Subcutaneous abdominal adipose tissue (tissue), 5 donors: Measurements from ENCODE around the gene IER5.

Experiments used
- H3K27ac ChIP-seq: one replicate; pipeline ENCODE4 v1.7.0; 2013; ENCODE audit warnings: low read depth, mild to moderate bottlenecking, inconsistent platforms, low read length, moderate library complexity
- H3K27me3 ChIP-seq, 5 donors: one replicate each; pipeline ENCODE4 v1.7.0; 2013; ENCODE audit warnings: low read length in 5 of 5, inconsistent platforms in 1 of 5; ENCODE audit not compliant: control insufficient read depth in 5 of 5, insufficient read depth in 4 of 5
- H3K36me3 ChIP-seq, 5 donors: one replicate each; pipeline ENCODE4 v1.7.0; 2013; ENCODE audit warnings: low read length in 5 of 5; ENCODE audit not compliant: control insufficient read depth in 5 of 5, insufficient read depth in 5 of 5
- H3K4me1 ChIP-seq, 5 donors: one replicate each; pipeline ENCODE4 v1.7.0; 2013; ENCODE audit warnings: low read length in 5 of 5, mild to moderate bottlenecking in 3 of 5, moderate library complexity in 1 of 5; ENCODE audit not compliant: control insufficient read depth in 5 of 5, insufficient read depth in 5 of 5
- H3K4me3 ChIP-seq, 5 donors: one replicate each; pipeline ENCODE4 v1.7.0; 2013; ENCODE audit warnings: low read length in 5 of 5, low read depth in 1 of 5
- H3K9ac ChIP-seq, 5 donors: one replicate each; pipeline ENCODE4 v1.7.0; 2013; ENCODE audit warnings: low read length in 5 of 5, mild to moderate bottlenecking in 4 of 5, moderate library complexity in 3 of 5
- H3K9me3 ChIP-seq, 5 donors: one replicate each; pipeline ENCODE4 v1.7.0; 2013; ENCODE audit warnings: low read length in 5 of 5; ENCODE audit not compliant: control insufficient read depth in 5 of 5
- donor health status: healthy.
- donor health status: healthy.
- donor health status: healthy.
- donor health status: healthy.
- donor health status: healthy.

IER5 gene

DNA sequence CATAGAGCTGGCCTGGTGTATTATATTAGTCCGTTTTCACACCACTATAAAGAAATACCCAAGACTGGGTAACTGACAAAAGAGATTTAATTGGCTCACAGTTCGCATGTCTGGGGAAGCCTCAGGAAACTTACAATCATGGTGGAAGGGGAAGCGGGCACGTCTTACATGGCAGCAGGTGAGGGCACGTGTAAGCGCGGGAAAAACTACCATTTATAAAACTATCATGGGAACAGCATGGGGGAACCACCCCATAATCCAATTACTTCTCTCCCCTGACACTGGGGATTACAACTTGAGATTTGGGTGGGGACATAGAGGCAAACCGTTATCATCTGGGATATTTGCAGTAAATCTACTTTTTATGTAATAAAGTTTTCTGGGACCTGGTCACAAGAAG, 6.8 kb downstream of the IER5 start:
- Histone ChIP-seq H3K9ac (no peak overlapping the region), H3K36me3 (no peaks in the 10 kb centered on the region), H3K9me3 (no peaks in the 10 kb centered on the region), H3K27me3 (no peaks in the 10 kb centered on the region), H3K27ac (no peak overlapping the region), H3K4me3 (no peak overlapping the region), H3K4me1 (peaks cover 21 to 69% (median 63%) of the 10 kb centered on the region in 5 donors)

- H3K4me1 ChIP-seq = peaks cover 21 to 64% (median 57%) of the 10 kb centered on the region in 5 donors
- H3K4me3 ChIP-seq = no peak overlapping the region
- no peak overlapping the region for H3K27ac ChIP-seq
- no peaks in the 10 kb centered on the region for H3K36me3 ChIP-seq
- H3K9me3 ChIP-seq = no peaks in the 10 kb centered on the region
- no peak overlapping the region for H3K9ac ChIP-seq
- H3K27me3 ChIP-seq = peaks cover 0 to under 1% (median 0%) of the 10 kb centered on the region in 5 donors
These were observed 7.3 kb downstream of the IER5 start for GRCh38 chr1:181095763-181096184.

- Histone ChIP-seq H3K27ac (no peak overlapping the region), H3K4me3 (no peak overlapping the region), H3K36me3 (no peaks in the 10 kb centered on the region), H3K4me1 (peaks cover 15 to 53% (median 48%) of the 10 kb centered on the region in 5 donors), H3K27me3 (peaks cover 0 to 2% (median 0%) of the 10 kb centered on the region in 5 donors), H3K9me3 (no peaks in the 10 kb centered on the region), H3K9ac (no peak overlapping the region)
These were observed 8.7 kb downstream of the IER5 start for GRCh38 chr1:181097242-181097641.

GRCh38 chr1:181099152-181100014, 10.9 kb downstream of the IER5 start:
- Histone ChIP-seq H3K4me1 (peaks cover 18 to 55% (median 46%) of the 10 kb centered on the region in 5 donors), H3K9ac (peak overlapping the region in 1 of 5 donors; percentile 19), H3K27ac (no peak overlapping the region), H3K9me3 (no peaks in the 10 kb centered on the region), H3K36me3 (no peaks in the 10 kb centered on the region), H3K27me3 (peaks cover 0 to 2% (median 0%) of the 10 kb centered on the region in 5 donors), H3K4me3 (peak overlapping the region in 1 of 5 donors; percentile 6)

DNA sequence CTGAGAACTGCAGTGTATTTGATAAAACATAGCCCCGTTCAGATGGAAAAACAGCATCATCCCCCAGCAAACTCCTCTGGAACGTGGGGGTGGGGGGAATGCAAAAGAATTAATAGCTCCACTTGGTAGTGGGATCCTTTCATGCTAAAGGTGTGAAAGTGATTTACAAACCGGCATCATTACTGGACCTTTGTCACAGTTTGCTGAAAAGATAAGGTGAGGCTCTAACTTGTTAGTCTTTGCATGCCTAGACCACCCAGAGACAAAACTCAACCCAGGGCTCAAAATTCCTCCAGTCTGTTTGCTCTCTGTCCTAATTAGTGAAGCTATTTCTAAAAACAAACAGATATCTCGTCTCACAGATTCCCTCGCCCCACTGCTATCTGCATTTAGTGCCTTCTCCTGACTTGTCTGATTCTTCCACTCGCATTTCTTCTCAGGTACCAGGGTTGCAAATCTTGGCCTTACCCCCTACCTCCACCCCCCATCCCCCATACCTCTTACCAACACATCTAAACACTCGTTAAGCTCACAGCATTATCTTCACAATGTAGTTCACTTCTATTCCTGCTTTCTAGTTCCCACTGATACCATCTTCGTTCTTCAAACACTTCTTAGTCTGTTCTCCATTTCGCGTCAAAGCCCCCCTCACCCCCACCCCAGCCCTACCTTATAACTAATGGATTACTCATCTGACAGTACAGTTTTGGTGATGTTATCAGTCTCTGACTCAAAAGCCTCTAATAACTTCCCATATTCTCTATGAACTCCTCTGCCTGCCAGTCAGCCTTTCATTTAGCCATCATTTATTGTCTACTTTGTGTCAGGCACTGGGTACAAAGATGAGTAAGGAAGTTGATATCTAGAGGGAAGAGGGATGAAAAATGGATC, 11.8 kb downstream of the IER5 start:
- Histone ChIP-seq H3K27me3 (peaks cover 0 to 2% (median 0%) of the 10 kb centered on the region in 5 donors), H3K36me3 (no peaks in the 10 kb centered on the region), H3K9me3 (no peaks in the 10 kb centered on the region), H3K4me1 (peaks cover 15 to 51% (median 43%) of the 10 kb centered on the region in 5 donors), H3K9ac (peak overlapping the region in 1 of 5 donors; percentile 19), H3K27ac (no peak overlapping the region), H3K4me3 (peak overlapping the region in 1 of 5 donors; percentile 6)

GRCh38 chr1:181100934-181101333, 12.4 kb downstream of the IER5 start:
- Histone ChIP-seq H3K9ac (no peak overlapping the region), H3K9me3 (no peaks in the 10 kb centered on the region), H3K4me1 (peaks cover 13 to 50% (median 42%) of the 10 kb centered on the region in 5 donors), H3K4me3 (no peak overlapping the region), H3K27me3 (peaks cover 0 to 2% (median 0%) of the 10 kb centered on the region in 5 donors), H3K36me3 (no peaks in the 10 kb centered on the region), H3K27ac (no peak overlapping the region)

DNA sequence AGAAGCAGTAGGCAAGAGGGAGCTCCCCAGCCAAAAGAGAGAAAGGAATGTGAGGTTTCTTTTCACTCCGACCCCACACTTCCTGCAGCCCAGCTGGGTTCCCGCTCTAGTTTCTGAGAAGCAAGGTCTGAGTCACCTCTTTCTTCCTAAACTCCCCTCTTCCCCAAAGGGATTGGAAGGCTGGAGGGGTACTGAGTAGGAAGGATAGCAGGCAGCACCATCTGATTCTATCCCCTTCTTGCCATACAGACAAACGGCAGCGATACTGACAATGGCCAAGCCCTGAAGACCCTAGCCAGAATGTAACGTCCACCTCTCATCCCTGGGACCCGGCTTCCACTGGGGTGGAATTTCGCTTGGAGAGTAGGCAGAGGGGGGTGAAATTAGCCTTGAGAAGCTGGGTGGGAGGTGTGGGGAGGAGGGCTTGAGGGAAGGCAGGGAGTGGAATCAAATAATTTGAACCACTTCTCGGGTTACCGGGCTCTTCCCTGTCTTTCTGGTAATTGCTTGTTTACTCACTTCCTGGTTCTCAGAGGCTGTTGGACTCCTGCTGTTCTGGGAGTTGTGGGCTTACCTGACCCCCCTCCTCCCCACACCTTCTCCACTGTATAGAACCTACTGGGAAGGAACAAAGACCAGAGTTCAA, 13.2 kb downstream of the IER5 start:
- H3K27me3 ChIP-seq = peaks cover 0 to 2% (median 0%) of the 10 kb centered on the region in 5 donors
- no peak overlapping the region for H3K4me3 ChIP-seq
- no peak overlapping the region for H3K27ac ChIP-seq
- H3K4me1 ChIP-seq = peaks cover 14 to 50% (median 37%) of the 10 kb centered on the region in 5 donors
- no peaks in the 10 kb centered on the region for H3K36me3 ChIP-seq
- no peak overlapping the region for H3K9ac ChIP-seq
- no peaks in the 10 kb centered on the region for H3K9me3 ChIP-seq

- H3K4me1 ChIP-seq = peaks cover 9 to 52% (median 30%) of the 10 kb centered on the region in 5 donors
These were observed 14.3 kb downstream of the IER5 start for GRCh38 chr1:181102841-181103240.

GRCh38 chr1:181103399-181103798, 14.9 kb downstream of the IER5 start:
- peaks cover 9 to 52% (median 30%) of the 10 kb centered on the region in 5 donors for H3K4me1 ChIP-seq
- H3K27ac ChIP-seq = no peak overlapping the region
- H3K4me3 ChIP-seq = no peak overlapping the region
- no peak overlapping the region for H3K9ac ChIP-seq
- peaks cover 0 to 2% (median 0%) of the 10 kb centered on the region in 5 donors for H3K27me3 ChIP-seq
- H3K36me3 ChIP-seq = no peaks in the 10 kb centered on the region
- no peaks in the 10 kb centered on the region for H3K9me3 ChIP-seq

More at GRCh38 chr1:181102841-181103240, 14.3 kb downstream of the IER5 start:
- Histone ChIP-seq H3K27me3 (peaks cover 0 to 2% (median 0%) of the 10 kb centered on the region in 5 donors), H3K36me3 (no peaks in the 10 kb centered on the region), H3K9me3 (no peaks in the 10 kb centered on the region), H3K4me3 (no peak overlapping the region), H3K27ac (no peak overlapping the region), H3K9ac (no peak overlapping the region)
